H1 (cell line): ENCODE data around the gene ABCF2. TPM values are rescaled to one million over a fixed set of nuclear protein-coding genes. Genes with fewer than 3 reads are reported as not detected.
A peak's percentile ranks its signal among the peaks of the same experiment; 100 is the strongest.

Experiments used
- CEBPB ChIP-seq: IDR thresholded peaks from 2 replicates; pipeline ENCODE4 v1.6.1; 2012; ENCODE audit warnings: low read depth, low read length
- CHD1 ChIP-seq: IDR thresholded peaks from 2 replicates; pipeline ENCODE4 v1.6.1; 2012; ENCODE audit warnings: low read depth, low read length, improper control_type of control experiment
- CREB1 ChIP-seq: IDR thresholded peaks from 2 replicates; pipeline ENCODE4 v1.6.1; 2012; ENCODE audit warnings: inconsistent platforms
- EGR1 ChIP-seq: IDR thresholded peaks from 2 replicates; pipeline ENCODE4 v1.6.1; 2011; ENCODE audit warnings: low read depth, low read length, borderline replicate concordance
- GTF2F1 ChIP-seq: IDR thresholded peaks from 2 replicates; pipeline ENCODE4 v1.6.1; 2012; ENCODE audit warnings: low read depth, low read length, improper control_type of control experiment, borderline replicate concordance
- JUND ChIP-seq: IDR thresholded peaks from 2 replicates; pipeline ENCODE4 v1.6.1; 2011; ENCODE audit warnings: mild to moderate bottlenecking, improper control_type of control experiment, low read length
- KDM1A ChIP-seq: fragments of 200-600, 300-600 bp; sonication (generic); IDR thresholded peaks from 2 replicates; pipeline ENCODE4 v1.7.1; 2016; ENCODE audit warnings: mild to moderate bottlenecking, low read length, borderline replicate concordance
- KDM4A ChIP-seq: IDR thresholded peaks from one replicate; pipeline ENCODE4 v1.7.1; 2012; ENCODE audit warnings: low read depth, mild to moderate bottlenecking, moderate library complexity, low read length, inconsistent platforms; ENCODE audit not compliant: severe bottlenecking
- NRF1 ChIP-seq: IDR thresholded peaks from 2 replicates; pipeline ENCODE4 v1.6.1; 2011; ENCODE audit warnings: mild to moderate bottlenecking, low read depth, low read length, improper control_type of control experiment
- RXRA ChIP-seq: IDR thresholded peaks from 2 replicates; pipeline ENCODE4 v1.6.1; 2011; ENCODE audit warnings: low read depth, mild to moderate bottlenecking, low read length, moderate library complexity; ENCODE audit not compliant: insufficient read depth
- SIX5 ChIP-seq: IDR thresholded peaks from 2 replicates; pipeline ENCODE4 v1.6.1; 2011; ENCODE audit warnings: mild to moderate bottlenecking, low read depth, low read length
- SP2 ChIP-seq: IDR thresholded peaks from 2 replicates; pipeline ENCODE4 v1.6.1; 2012; ENCODE audit warnings: mild to moderate bottlenecking, low read length, inconsistent platforms
- SRF ChIP-seq: IDR thresholded peaks from 2 replicates; pipeline ENCODE4 v1.6.1; 2011; ENCODE audit warnings: mild to moderate bottlenecking, low read depth, low read length, moderate library complexity
- SUZ12 ChIP-seq: fragments of 200-600 bp; sonication (generic); IDR thresholded peaks from 2 replicates; pipeline ENCODE4 v1.6.1; 2012; ENCODE audit warnings: mild to moderate bottlenecking, inconsistent platforms, low read length, moderate library complexity, mixed read lengths
- TEAD4 ChIP-seq: IDR thresholded peaks from 2 replicates; pipeline ENCODE4 v1.6.1; 2012; ENCODE audit warnings: low read depth, low read length, inconsistent platforms, mixed read lengths
- YY1 ChIP-seq: IDR thresholded peaks from 2 replicates; pipeline ENCODE4 v1.6.1; 2011; ENCODE audit warnings: low read depth, mild to moderate bottlenecking, low read length
- polyA plus RNA-seq, 7 experiments: library from polyadenylated mRNA; depleted of rRNA in 3 of 7; stranded (reverse) in 5 of 7; unstranded in 2 of 7; fragments of >200 nt in 5 of 7; fragments of 200-250 nt in 2 of 7; gene quantifications; 1 replicate in 5 of 7; 2 replicates in 1 of 7; 4 replicates in 1 of 7; pipeline versions ENCODE4 v1.2.1 to v1.2.3, GENCODE V29; 2011 to 2013; ENCODE audit warnings: missing spikeins in 2 of 7, mixed read lengths in 2 of 7
- total RNA-seq: library from RNA; stranded (reverse); fragmentation: NEBNext Ultra II Directional; extraction: Animal tissue kit (Norgen Biotek cat#: 25700); gene quantifications from 2 replicates; pipeline ENCODE4 v1.2.1, GENCODE V29; 2021
- TF ChIP-seq, protein P1 (sequence below): IDR thresholded peaks from 2 replicates; pipeline ENCODE4 v1.6.1; 2012; ENCODE audit warnings: inconsistent platforms

The ABCF2 gene
- total and polyA plus RNA-seq, 2 of the 8 experiments (the other 6 are each of a cell fraction or from before 2014, with no cell fraction given), result 28.0 to 55.0 TPM

GRCh38 chr7:151226875-151227782 lies at the start of gene ABCF2 (continued):
- TF ChIP-seq RXRA (no peak), EGR1 (no peak), TEAD4 (no peak), KDM4A (peak; percentile 42), SIX5 (peak; percentile 83; the same call in 1 of the 2 replicates), CREB1 (peak; percentile 98), SRF (peak; percentile 70), GTF2F1 (no peak), SP2 (no peak), CEBPB (peak; percentile 99), KDM1A (no peak), YY1 (no peak), JUND (no peak), SUZ12 (no peak), NRF1 (no peak), CHD1 (no peak)
- TF ChIP-seq, protein P1, sequence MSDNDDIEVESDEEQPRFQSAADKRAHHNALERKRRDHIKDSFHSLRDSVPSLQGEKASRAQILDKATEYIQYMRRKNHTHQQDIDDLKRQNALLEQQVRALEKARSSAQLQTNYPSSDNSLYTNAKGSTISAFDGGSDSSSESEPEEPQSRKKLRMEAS, result peak; percentile 64; the same call in 1 of the 2 replicates
